ENCODE data around the gene RMI2. TPM values are rescaled to one million over a fixed set of nuclear protein-coding genes. Genes with fewer than 3 reads are reported as not detected.
A peak's percentile ranks its signal among the peaks of the same experiment; 100 is the strongest.

The RMI2 gene
- total RNA-seq, 1 experiment from 2014 or later, result 45.2 TPM

GRCh38 chr16:11392041-11392581 lies 46.9 kb downstream of the RMI2 start:
- Histone ChIP-seq H4K20me1 (ENCODE audit: insufficient read depth, low read depth, low read length) (peaks cover 6% of the 10 kb centered on the region; the same call in 1 of the 2 replicates), H3K9ac (ENCODE audit: low read length) (no peak overlapping the region), H3K27me3 (ENCODE audit: low read length) (no peaks in the 10 kb centered on the region), H3K4me2 (ENCODE audit: low read depth, low read length, poor library complexity, severe bottlenecking) (no peak overlapping the region), H3K4me3 (ENCODE audit: low read length) (no peak overlapping the region), H3K36me3 (ENCODE audit: insufficient read depth, low read length) (no peaks in the 10 kb centered on the region), H3K4me1 (ENCODE audit: low read length) (peaks cover 13% of the 10 kb centered on the region), H3K27ac (ENCODE audit: low read length) (no peak overlapping the region), H3K9me3 (ENCODE audit: low read length) (no peaks in the 10 kb centered on the region), H3K9me2 (replicated peaks; ENCODE audit: insufficient read depth, low read length) (no peaks in the 10 kb centered on the region), H3K79me2 (ENCODE audit: low read length) (no peaks in the 10 kb centered on the region), H2AFZ (ENCODE audit: low read length) (no peak overlapping the region)
- no peak for DNase-seq

DNA sequence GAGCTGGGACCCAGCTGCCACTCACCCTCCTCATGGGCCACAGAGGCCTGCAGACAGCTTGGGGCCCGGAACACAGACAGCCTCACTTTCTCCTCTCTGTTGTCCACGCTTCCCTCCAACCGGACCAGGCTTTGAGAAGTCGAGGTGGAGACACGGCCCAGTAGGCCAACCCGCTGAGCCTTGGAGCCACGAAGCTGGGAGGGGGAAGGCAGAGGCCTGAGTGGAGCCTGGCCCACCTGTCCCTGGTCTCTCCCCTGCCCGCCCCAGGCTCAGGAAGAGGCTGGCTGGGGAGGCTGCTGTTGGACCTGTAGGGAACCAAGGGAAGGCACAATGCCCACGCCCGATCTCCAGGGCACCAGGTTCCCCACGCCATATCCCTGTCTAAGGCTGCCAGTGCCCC lies 48.1 kb downstream of the RMI2 start:
- no peak overlapping the region for H3K27ac ChIP-seq (ENCODE audit: low read length)
- no peaks in the 10 kb centered on the region for H3K79me2 ChIP-seq (ENCODE audit: low read length)
- no peaks in the 10 kb centered on the region for H3K36me3 ChIP-seq (ENCODE audit: insufficient read depth, low read length)
- no peak overlapping the region for H2AFZ ChIP-seq (ENCODE audit: low read length)
- no peak overlapping the region for H3K4me3 ChIP-seq (ENCODE audit: low read length)
- H3K27me3 ChIP-seq (ENCODE audit: low read length), result no peaks in the 10 kb centered on the region
- no peaks in the 10 kb centered on the region for H3K9me2 ChIP-seq (replicated peaks; ENCODE audit: insufficient read depth, low read length)
- H3K9me3 ChIP-seq (ENCODE audit: low read length), result no peaks in the 10 kb centered on the region
- H3K9ac ChIP-seq (ENCODE audit: low read length), result no peak overlapping the region
- H4K20me1 ChIP-seq (ENCODE audit: insufficient read depth, low read depth, low read length), result peaks cover 10% of the 10 kb centered on the region; the same call in 1 of the 2 replicates
- DNase-seq, result no peak
- H3K4me1 ChIP-seq (ENCODE audit: low read length), result peaks cover 13% of the 10 kb centered on the region
- no peak overlapping the region for H3K4me2 ChIP-seq (ENCODE audit: low read depth, low read length, poor library complexity, severe bottlenecking)

GRCh38 chr16:11393861-11394592 lies 48.8 kb downstream of the RMI2 start:
- H3K79me2 ChIP-seq (ENCODE audit: low read length), result no peaks in the 10 kb centered on the region
- H4K20me1 ChIP-seq (ENCODE audit: insufficient read depth, low read depth, low read length), result peaks cover 10% of the 10 kb centered on the region; the same call in 1 of the 2 replicates
- no peaks in the 10 kb centered on the region for H3K27me3 ChIP-seq (ENCODE audit: low read length)
- no peak overlapping the region for H2AFZ ChIP-seq (ENCODE audit: low read length)
- no peak overlapping the region for H3K9ac ChIP-seq (ENCODE audit: low read length)
- H3K9me3 ChIP-seq (ENCODE audit: low read length), result no peaks in the 10 kb centered on the region
- H3K4me1 ChIP-seq (ENCODE audit: low read length), result peaks cover 13% of the 10 kb centered on the region
- H3K36me3 ChIP-seq (ENCODE audit: insufficient read depth, low read length), result no peaks in the 10 kb centered on the region
- no peak overlapping the region for H3K4me2 ChIP-seq (ENCODE audit: low read depth, low read length, poor library complexity, severe bottlenecking)
- H3K9me2 ChIP-seq (replicated peaks; ENCODE audit: insufficient read depth, low read length), result no peaks in the 10 kb centered on the region
- no peak overlapping the region for H3K27ac ChIP-seq (ENCODE audit: low read length)
- no peak for DNase-seq
- no peak overlapping the region for H3K4me3 ChIP-seq (ENCODE audit: low read length)

GRCh38 chr16:11394593-11394960 lies 49.3 kb downstream of the RMI2 start:
- Histone ChIP-seq H3K4me1 (ENCODE audit: low read length) (peaks cover 13% of the 10 kb centered on the region), H2AFZ (ENCODE audit: low read length) (no peak overlapping the region), H4K20me1 (ENCODE audit: insufficient read depth, low read depth, low read length) (peaks cover 10% of the 10 kb centered on the region; the same call in 1 of the 2 replicates), H3K9me2 (replicated peaks; ENCODE audit: insufficient read depth, low read length) (no peaks in the 10 kb centered on the region), H3K9me3 (ENCODE audit: low read length) (no peaks in the 10 kb centered on the region), H3K79me2 (ENCODE audit: low read length) (no peaks in the 10 kb centered on the region), H3K4me2 (ENCODE audit: low read depth, low read length, poor library complexity, severe bottlenecking) (no peak overlapping the region), H3K27ac (ENCODE audit: low read length) (no peak overlapping the region), H3K4me3 (ENCODE audit: low read length) (no peak overlapping the region), H3K27me3 (ENCODE audit: low read length) (no peaks in the 10 kb centered on the region), H3K9ac (ENCODE audit: low read length) (no peak overlapping the region), H3K36me3 (ENCODE audit: insufficient read depth, low read length) (no peaks in the 10 kb centered on the region)
- DNase-seq, result no peak

GRCh38 chr16:11395008-11395948 lies 50.0 kb downstream of the RMI2 start:
- no peak overlapping the region for H3K27ac ChIP-seq (ENCODE audit: low read length)
- H3K4me2 ChIP-seq (ENCODE audit: low read depth, low read length, poor library complexity, severe bottlenecking), result no peak overlapping the region
- H3K9me3 ChIP-seq (ENCODE audit: low read length), result no peaks in the 10 kb centered on the region
- no peaks in the 10 kb centered on the region for H3K27me3 ChIP-seq (ENCODE audit: low read length)
- H3K9ac ChIP-seq (ENCODE audit: low read length), result no peak overlapping the region
- no peaks in the 10 kb centered on the region for H3K79me2 ChIP-seq (ENCODE audit: low read length)
- H4K20me1 ChIP-seq (ENCODE audit: insufficient read depth, low read depth, low read length), result peaks cover 10% of the 10 kb centered on the region; the same call in 1 of the 2 replicates
- no peak overlapping the region for H2AFZ ChIP-seq (ENCODE audit: low read length)
- no peaks in the 10 kb centered on the region for H3K9me2 ChIP-seq (replicated peaks; ENCODE audit: insufficient read depth, low read length)
- no peak overlapping the region for H3K4me3 ChIP-seq (ENCODE audit: low read length)
- H3K36me3 ChIP-seq (ENCODE audit: insufficient read depth, low read length), result no peaks in the 10 kb centered on the region
- H3K4me1 ChIP-seq (ENCODE audit: low read length), result peaks cover 13% of the 10 kb centered on the region
- DNase-seq, result no peak

- no peaks in the 10 kb centered on the region for H3K9me3 ChIP-seq (ENCODE audit: low read length)
- no peak overlapping the region for H2AFZ ChIP-seq (ENCODE audit: low read length)
- H3K9ac ChIP-seq (ENCODE audit: low read length), result no peak overlapping the region
- H3K9me2 ChIP-seq (replicated peaks; ENCODE audit: insufficient read depth, low read length), result no peaks in the 10 kb centered on the region
- no peak overlapping the region for H3K27ac ChIP-seq (ENCODE audit: low read length)
- peaks cover 13% of the 10 kb centered on the region for H3K4me1 ChIP-seq (ENCODE audit: low read length)
- no peak overlapping the region for H3K4me3 ChIP-seq (ENCODE audit: low read length)
- H3K36me3 ChIP-seq (ENCODE audit: insufficient read depth, low read length), result no peaks in the 10 kb centered on the region
- no peak for DNase-seq
- H3K4me2 ChIP-seq (ENCODE audit: low read depth, low read length, poor library complexity, severe bottlenecking), result no peak overlapping the region
- no peaks in the 10 kb centered on the region for H3K27me3 ChIP-seq (ENCODE audit: low read length)
- peaks cover 10% of the 10 kb centered on the region; the same call in 1 of the 2 replicates for H4K20me1 ChIP-seq (ENCODE audit: insufficient read depth, low read depth, low read length)
- H3K79me2 ChIP-seq (ENCODE audit: low read length), result no peaks in the 10 kb centered on the region
Observed at GRCh38 chr16:11395949-11396240, 50.6 kb downstream of the RMI2 start.

GRCh38 chr16:11396241-11397048 lies 51.2 kb downstream of the RMI2 start:
- H3K27ac ChIP-seq (ENCODE audit: low read length), result no peak overlapping the region
- H3K36me3 ChIP-seq (ENCODE audit: insufficient read depth, low read length), result no peaks in the 10 kb centered on the region
- DNase-seq, result peak; percentile 82
- H4K20me1 ChIP-seq (ENCODE audit: insufficient read depth, low read depth, low read length), result peaks cover 10% of the 10 kb centered on the region; the same call in 1 of the 2 replicates
- H3K4me2 ChIP-seq (ENCODE audit: low read depth, low read length, poor library complexity, severe bottlenecking), result peak overlapping the region; percentile 26
- H3K4me1 ChIP-seq (ENCODE audit: low read length), result peaks cover 13% of the 10 kb centered on the region
- no peak overlapping the region for H2AFZ ChIP-seq (ENCODE audit: low read length)
- no peaks in the 10 kb centered on the region for H3K9me2 ChIP-seq (replicated peaks; ENCODE audit: insufficient read depth, low read length)
- H3K4me3 ChIP-seq (ENCODE audit: low read length), result no peak overlapping the region
- H3K9ac ChIP-seq (ENCODE audit: low read length), result no peak overlapping the region
- H3K9me3 ChIP-seq (ENCODE audit: low read length), result no peaks in the 10 kb centered on the region
- no peaks in the 10 kb centered on the region for H3K27me3 ChIP-seq (ENCODE audit: low read length)
- H3K79me2 ChIP-seq (ENCODE audit: low read length), result no peaks in the 10 kb centered on the region
